Mesenchymal stem cell (in vitro differentiated cells and primary cell): ENCODE results near the gene SPOCK2.

Experiments used
- DNase-seq: peaks from one replicate; pipeline ENCODE4 v3.0.0-alpha.2; 2013
- H2AFZ ChIP-seq: one replicate; pipeline ENCODE4 v1.6.1; 2013; ENCODE audit warnings: low read depth, mild to moderate bottlenecking, control low read depth, inconsistent platforms, low read length, moderate library complexity
- H2AK5ac ChIP-seq: 2 replicates; pipeline ENCODE4 v1.6.1; 2013; ENCODE audit warnings: low read length, moderate library complexity, mild to moderate bottlenecking, inconsistent platforms; ENCODE audit not compliant: severe bottlenecking
- H2BK120ac ChIP-seq: one replicate; pipeline ENCODE4 v1.6.1; 2013; ENCODE audit warnings: low read depth, mild to moderate bottlenecking, inconsistent platforms, low read length, moderate library complexity
- H2BK12ac ChIP-seq, 2 experiments: one replicate each; pipeline ENCODE4 v1.6.1; 2013; ENCODE audit warnings: inconsistent platforms in 2 of 2, low read length in 2 of 2, mild to moderate bottlenecking in 2 of 2, moderate library complexity in 2 of 2, control low read depth in 1 of 2
- H2BK15ac ChIP-seq: one replicate; pipeline ENCODE4 v1.6.1; 2013; ENCODE audit warnings: mild to moderate bottlenecking, low read depth, inconsistent platforms; ENCODE audit not compliant: poor library complexity, severe bottlenecking
- H2BK5ac ChIP-seq: 2 replicates; pipeline ENCODE4 v1.6.1; 2013; ENCODE audit warnings: low read depth, mild to moderate bottlenecking, low read length, control low read depth, inconsistent platforms; ENCODE audit not compliant: poor library complexity, severe bottlenecking
- H3K14ac ChIP-seq, 2 experiments: one replicate each; pipeline ENCODE4 v1.6.1; 2013; ENCODE audit warnings: inconsistent platforms in 2 of 2, low read length in 2 of 2, control low read depth in 1 of 2, mild to moderate bottlenecking in 1 of 2, moderate library complexity in 1 of 2
- H3K18ac ChIP-seq, 2 experiments: one replicate each; pipeline ENCODE4 v1.6.1; 2013; ENCODE audit warnings: inconsistent platforms in 2 of 2, low read length in 2 of 2, control low read depth in 1 of 2, low read depth in 1 of 2, mild to moderate bottlenecking in 1 of 2
- H3K23ac ChIP-seq, 2 experiments: one replicate each; pipeline ENCODE4 v1.6.1; 2013; ENCODE audit warnings: inconsistent platforms in 2 of 2, low read length in 2 of 2, mild to moderate bottlenecking in 2 of 2, moderate library complexity in 2 of 2, control low read depth in 1 of 2
- H3K27ac ChIP-seq: 2 replicates; pipeline ENCODE4 v1.5.1; 2013; ENCODE audit warnings: mild to moderate bottlenecking, moderate library complexity, low read length, control low read depth, inconsistent platforms; ENCODE audit not compliant: poor library complexity, severe bottlenecking
- H3K27me3 ChIP-seq, 2 experiments: 2 replicates each; pipeline versions ENCODE4 v1.6.1 to v1.7.0; 2013; ENCODE audit warnings: low read length in 2 of 2, mild to moderate bottlenecking in 2 of 2, moderate library complexity in 2 of 2, control low read depth in 1 of 2, inconsistent platforms in 1 of 2; ENCODE audit not compliant: control insufficient read depth in 1 of 2, insufficient read depth in 1 of 2
- H3K36me3 ChIP-seq, 2 experiments: 2 replicates each; pipeline versions ENCODE4 v1.6.1 to v1.7.0; 2013; ENCODE audit warnings: low read length in 2 of 2, control low read depth in 1 of 2, inconsistent platforms in 1 of 2, low read depth in 1 of 2, mild to moderate bottlenecking in 1 of 2; ENCODE audit not compliant: insufficient read depth in 2 of 2, control insufficient read depth in 1 of 2
- H3K4ac ChIP-seq, 2 experiments: one replicate each; pipeline ENCODE4 v1.6.1; 2013; ENCODE audit warnings: inconsistent platforms in 2 of 2, low read length in 2 of 2, mild to moderate bottlenecking in 2 of 2, moderate library complexity in 2 of 2, control low read depth in 1 of 2, low read depth in 1 of 2
- H3K4me1 ChIP-seq: 2 replicates; pipeline ENCODE4 v1.6.1; 2013; ENCODE audit warnings: low read depth, low read length, control low read depth; ENCODE audit not compliant: control insufficient read depth, insufficient read depth
- H3K4me2 ChIP-seq: 2 replicates; pipeline ENCODE4 v1.6.1; 2013; ENCODE audit warnings: low read length, mild to moderate bottlenecking, inconsistent platforms; ENCODE audit not compliant: poor library complexity, severe bottlenecking
- H3K4me3 ChIP-seq, 2 experiments: 2 replicates each; pipeline versions ENCODE4 v1.5.1 to v1.7.0; 2013; ENCODE audit warnings: low read length in 2 of 2, mild to moderate bottlenecking in 2 of 2, control low read depth in 1 of 2, low read depth in 1 of 2; ENCODE audit not compliant: insufficient read depth in 1 of 2
- H3K79me1 ChIP-seq: replicated peaks from 2 replicates; pipeline ENCODE4 v1.6.1; 2013; ENCODE audit warnings: mild to moderate bottlenecking, control low read depth, low read length, inconsistent platforms; ENCODE audit not compliant: poor library complexity, severe bottlenecking
- H3K9ac ChIP-seq: 2 replicates; pipeline ENCODE4 v1.7.0; 2013; ENCODE audit warnings: mild to moderate bottlenecking, low read length, moderate library complexity
- H3K9me3 ChIP-seq: 2 replicates; pipeline ENCODE4 v1.7.0; 2013; ENCODE audit warnings: mild to moderate bottlenecking, low read length; ENCODE audit not compliant: control insufficient read depth
- H4K8ac ChIP-seq: one replicate; pipeline ENCODE4 v1.6.1; 2013; ENCODE audit warnings: inconsistent platforms, mild to moderate bottlenecking, low read length, moderate library complexity
- H4K91ac ChIP-seq: one replicate; pipeline ENCODE4 v1.6.1; 2013; ENCODE audit warnings: mild to moderate bottlenecking, low read length, inconsistent platforms
- WGBS: methylation state at CpG from one replicate; pipeline ENCODE4 v1.1.7; 2013; ENCODE audit warnings: mixed read lengths; 5-methylcytosine and 5-hydroxymethylcytosine counted together

Gene SPOCK2

GRCh38 chr10:72020914-72021809, 67.2 kb downstream of the SPOCK2 start:
- Histone ChIP-seq H2BK15ac (no peak overlapping the region), H3K36me3 (no peaks in the 10 kb centered on the region), H3K14ac (no peak overlapping the region), H2BK5ac (no peak overlapping the region), H2AK5ac (no peak overlapping the region), H3K4ac (no peak overlapping the region), H2AFZ (no peak overlapping the region), H4K91ac (no peak overlapping the region), H3K9ac (no peak overlapping the region), H3K18ac (no peak overlapping the region), H3K27ac (no peak overlapping the region), H3K79me1 (no peaks in the 10 kb centered on the region), H3K27me3 (peaks cover 0 to 7% of the 10 kb centered on the region in 2 experiments), H3K23ac (no peak overlapping the region), H3K4me3 (no peak overlapping the region), H3K9me3 (no peaks in the 10 kb centered on the region), H3K4me2 (no peak overlapping the region), H3K4me1 (peaks cover 5% of the 10 kb centered on the region), H2BK12ac (no peak overlapping the region), H2BK120ac (no peak overlapping the region), H4K8ac (no peak overlapping the region)
- DNase-seq = no peak
- 85% methylated on average over 9 of the region's 9 CpGs for WGBS

DNA sequence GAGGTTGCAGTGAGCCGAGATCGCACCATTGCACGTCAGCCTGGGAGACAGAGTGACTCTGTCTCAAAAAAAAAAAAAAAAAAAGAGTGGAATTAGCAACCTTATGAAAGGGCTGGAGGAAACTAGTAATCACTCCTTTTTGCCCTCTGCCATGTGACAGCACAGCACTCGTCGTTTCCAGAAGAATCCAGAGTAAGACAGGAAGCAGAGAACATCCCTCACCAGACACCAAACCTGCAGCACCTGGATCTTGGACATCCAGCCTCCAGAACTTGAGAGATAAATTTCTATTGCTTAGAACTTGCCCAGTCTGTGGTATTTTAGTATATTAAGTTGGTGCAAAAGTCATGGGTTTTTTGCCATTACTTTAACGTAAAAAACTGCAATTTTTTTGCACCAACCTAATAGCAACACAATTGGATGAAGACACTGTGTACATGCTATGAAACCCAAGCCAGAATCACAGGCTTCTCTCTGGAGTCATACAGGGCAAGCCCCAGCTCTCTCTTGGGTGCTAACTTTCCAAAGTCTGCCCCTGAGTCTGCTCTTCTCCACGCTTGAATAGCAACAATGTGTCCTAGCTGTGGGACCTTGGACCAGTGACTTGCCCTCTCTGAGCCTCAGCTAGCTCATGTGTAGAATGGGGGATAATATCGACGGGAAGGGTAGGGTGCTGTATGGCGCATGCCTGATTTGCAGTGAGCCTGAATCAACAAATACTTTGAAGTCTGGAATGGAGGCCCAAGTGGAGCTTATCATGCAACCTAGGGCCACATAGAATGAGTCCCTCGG, 69.1 kb downstream of the SPOCK2 start:
- Histone ChIP-seq H2AFZ (no peak overlapping the region), H3K79me1 (no peaks in the 10 kb centered on the region), H3K4me3 (no peak overlapping the region), H2BK12ac (no peak overlapping the region), H3K4ac (no peak overlapping the region), H3K9me3 (no peaks in the 10 kb centered on the region), H2AK5ac (no peak overlapping the region), H3K4me2 (no peak overlapping the region), H2BK15ac (no peak overlapping the region), H3K27me3 (peaks cover 0 to 7% of the 10 kb centered on the region in 2 experiments), H4K8ac (no peak overlapping the region), H3K14ac (no peak overlapping the region), H4K91ac (no peak overlapping the region), H3K9ac (no peak overlapping the region), H3K23ac (no peak overlapping the region), H3K27ac (no peak overlapping the region), H3K36me3 (no peaks in the 10 kb centered on the region), H2BK5ac (no peak overlapping the region), H3K18ac (no peak overlapping the region), H2BK120ac (no peak overlapping the region), H3K4me1 (peaks cover 5% of the 10 kb centered on the region)
- WGBS = 90% methylated on average over 11 of the region's 11 CpGs
- no peak for DNase-seq

- Histone ChIP-seq H2BK5ac (no peak overlapping the region), H4K8ac (no peak overlapping the region), H3K4ac (no peak overlapping the region), H2AFZ (no peak overlapping the region), H4K91ac (no peak overlapping the region), H3K9ac (no peak overlapping the region), H3K23ac (no peak overlapping the region), H3K4me2 (no peak overlapping the region), H3K27ac (no peak overlapping the region), H2BK120ac (peak overlapping the region; percentile 2), H3K27me3 (peaks cover 0 to 7% of the 10 kb centered on the region in 2 experiments), H2BK15ac (no peak overlapping the region), H3K4me1 (peaks cover 5% of the 10 kb centered on the region), H3K18ac (peak overlapping the region in 1 of 2 experiments; percentile 60), H3K36me3 (peaks cover 5 to 11% of the 10 kb centered on the region in 2 experiments), H3K9me3 (no peaks in the 10 kb centered on the region), H3K4me3 (no peak overlapping the region), H2AK5ac (no peak overlapping the region), H3K79me1 (no peaks in the 10 kb centered on the region), H2BK12ac (peak overlapping the region in 1 of 2 experiments; percentile 2), H3K14ac (no peak overlapping the region)
- WGBS = 96% methylated on average over 12 of the region's 13 CpGs
- DNase-seq = no peak
Measured at GRCh38 chr10:72016608-72017300, 71.6 kb downstream of the SPOCK2 start.
